Frontal cortex (tissue), 4 donors: Measurements from ENCODE around the gene TRIM54. TPM values are rescaled to one million over a fixed set of nuclear protein-coding genes. Genes with fewer than 3 reads are reported as not detected.
"Not testable (repeated sequence)": the region's sequence is repeated elsewhere in the genome, so short reads cannot be mapped to it uniquely, and the experiment has no call there.

Experiments
- DNase-seq, 2 donors: peaks; one replicate each; pipeline ENCODE4 v3.0.0; 2012; ENCODE audit warnings: low spot score in 2 of 2
- FAIRE-seq: peaks from 2 replicates; lab custom pipeline; 2012; peaks lifted over from hg19 to GRCh38; lab: Jason Lieb, UNC
- total RNA-seq: library from RNA; depleted of rRNA; stranded (reverse); fragments of >200 nt; gene quantifications from one replicate; pipeline ENCODE4 v1.2.3, GENCODE V29; 2014
- donor health status: control.
- donor health status: control.
- donor health status: control.

The TRIM54 gene
- total RNA-seq, 1 donor from 2014 or later = not detected

- DNase-seq = no peak
- FAIRE-seq = no peak
Observed at GRCh38 chr2:27351802-27352598, 69.8 kb downstream of the TRIM54 start.

- DNase-seq, FAIRE-seq: not testable (repeated sequence)
Observed at GRCh38 chr2:27353386-27353761, 71.1 kb downstream of the TRIM54 start.

DNA sequence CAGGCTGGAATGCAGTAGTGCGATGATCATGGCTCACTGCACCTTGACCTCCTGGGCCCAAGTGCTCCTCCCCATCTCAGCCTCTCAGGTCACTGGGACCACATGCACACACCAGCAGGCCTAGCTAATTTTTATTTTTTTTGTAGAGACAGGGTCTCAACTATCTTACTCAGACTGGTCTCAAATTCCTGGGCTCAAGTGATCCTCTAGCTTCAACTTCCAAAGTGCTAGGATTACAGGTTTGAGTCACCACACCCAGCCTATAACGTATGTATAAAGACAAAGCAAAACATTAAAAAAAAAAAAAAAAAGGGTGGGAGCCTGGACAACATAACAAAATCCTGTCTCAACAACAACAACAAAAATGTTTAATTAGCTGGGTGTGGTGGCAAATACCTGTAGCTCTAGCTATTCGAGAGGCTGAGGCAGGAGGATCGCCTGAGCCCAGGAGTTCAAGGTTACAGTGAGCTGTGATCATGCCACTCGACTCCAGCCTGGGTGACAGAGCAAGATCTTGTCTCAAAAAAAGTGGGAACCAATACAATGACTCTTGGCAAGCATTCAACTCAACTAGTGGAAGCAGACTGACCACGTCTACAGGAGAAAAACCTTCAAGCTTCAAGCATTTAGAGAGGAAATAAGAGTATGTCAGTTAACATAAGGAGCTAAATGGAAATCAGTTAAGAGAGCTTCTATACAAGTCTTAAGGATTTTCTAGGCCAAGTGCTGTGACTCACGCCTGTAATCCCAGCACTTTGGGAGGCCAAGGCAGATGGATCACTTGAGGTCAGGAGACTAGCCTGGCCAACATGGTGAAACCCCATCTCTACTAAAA lies 71.8 kb downstream of the TRIM54 start:
- FAIRE-seq (no peak), DNase-seq (no peak)

DNA sequence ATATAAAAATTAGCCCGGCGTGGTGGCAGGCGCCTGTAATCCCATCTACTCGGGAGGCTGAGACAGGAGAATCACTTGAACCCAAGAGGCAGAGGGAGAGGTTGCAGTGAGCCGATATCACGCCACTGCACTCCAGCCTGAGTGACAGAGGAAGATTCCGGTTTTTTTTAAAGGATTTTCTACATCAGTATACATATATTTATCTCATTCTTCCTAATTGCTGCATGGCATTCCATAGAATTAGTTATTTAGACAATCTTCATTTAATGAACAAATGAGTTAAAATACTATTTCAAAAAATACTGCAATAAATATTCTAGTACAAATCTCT lies 72.3 kb downstream of the TRIM54 start:
- DNase-seq (no peak), FAIRE-seq (no peak)

GRCh38 chr2:27356056-27356381 lies 73.8 kb downstream of the TRIM54 start:
- no peak for DNase-seq

DNA sequence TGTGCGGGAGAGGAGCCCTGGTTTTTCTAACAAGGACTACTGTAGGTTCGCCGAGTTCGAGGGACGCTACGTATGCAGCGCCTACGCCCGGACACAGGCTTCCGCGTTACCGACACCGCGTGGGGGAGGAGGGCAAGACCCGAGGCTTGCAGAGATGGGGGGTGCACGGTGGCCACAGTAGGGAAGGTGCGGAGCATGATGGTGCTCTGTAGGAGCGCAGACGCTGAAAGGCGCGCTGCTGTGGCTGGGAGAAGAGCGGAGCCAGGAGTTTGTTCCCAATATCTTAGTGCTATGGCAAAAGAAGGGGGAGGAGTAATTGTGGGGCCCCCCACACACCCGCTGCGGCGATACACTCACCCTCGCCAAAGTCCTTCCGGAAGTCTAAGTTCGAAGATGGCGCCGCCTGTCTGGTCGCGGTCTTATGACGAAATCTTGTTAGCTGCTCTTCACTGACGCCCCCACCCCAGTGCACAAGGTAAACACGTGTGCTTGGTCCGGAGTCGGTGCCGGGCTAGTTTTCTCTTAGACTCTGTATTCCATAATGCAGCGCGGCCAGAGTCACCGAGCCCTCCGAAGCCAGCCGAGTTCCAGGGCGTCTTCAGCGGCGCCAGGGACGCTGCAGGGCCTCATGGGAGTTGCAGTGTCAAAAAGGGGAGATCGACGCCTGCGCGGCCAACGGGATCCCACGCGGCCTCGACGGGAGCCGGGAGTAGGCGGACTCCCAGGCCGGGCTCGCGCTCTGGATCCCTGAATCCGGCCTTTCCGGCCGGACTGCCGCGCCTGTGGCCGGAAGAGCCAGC lies 74.4 kb downstream of the TRIM54 start, which contains the start of gene GTF3C2:
GTF3C2 (minus strand) TSS at position 383 of the 800 bp plus-strand sequence. CDS start 13,210 bp downstream, outside the sequence.
- FAIRE-seq (no peak), DNase-seq (peak; percentile 85 to 91)

More at GRCh38 chr2:27356056-27356381, 73.8 kb downstream of the TRIM54 start:
- no peak for FAIRE-seq

Other genes with a start within 250 kb of the TRIM54 start
- gene TMEM214, start 249.5 kb upstream of the TRIM54 start, total RNA-seq = 7.7 TPM
- 13.5 TPM for gene AGBL5, start 230.8 kb upstream of the TRIM54 start, total RNA-seq
- 163 TPM for gene OST4, start 210.8 kb upstream of the TRIM54 start, total RNA-seq
- 4.1 TPM for gene EMILIN1, start 203.8 kb upstream of the TRIM54 start, total RNA-seq
- 4.9 TPM for gene KHK, start 195.7 kb upstream of the TRIM54 start, total RNA-seq
- gene CGREF1, start 163.3 kb upstream of the TRIM54 start, total RNA-seq = 18.3 TPM
- gene ABHD1, start 158.6 kb upstream of the TRIM54 start, total RNA-seq = 0.41 TPM
- gene PREB, start 147.8 kb upstream of the TRIM54 start, total RNA-seq = 20.8 TPM
- not detected for gene PRR30, start 143.0 kb upstream of the TRIM54 start, total RNA-seq
- gene TCF23, start 133.4 kb upstream of the TRIM54 start, total RNA-seq = not detected
- 37.5 TPM for gene ATRAID, start 70.4 kb upstream of the TRIM54 start, total RNA-seq
- 17.1 TPM for gene SLC5A6, start 70.2 kb upstream of the TRIM54 start, total RNA-seq
- gene CAD, start 65.1 kb upstream of the TRIM54 start, total RNA-seq = 13.9 TPM
- gene SLC30A3, start 19.4 kb upstream of the TRIM54 start, total RNA-seq = 0.82 TPM
- not detected for gene DNAJC5G, start 7.0 kb upstream of the TRIM54 start, total RNA-seq
- gene UCN, start 26.0 kb downstream of the TRIM54 start, total RNA-seq = 1.2 TPM
- 41.6 TPM for gene MPV17, start 40.7 kb downstream of the TRIM54 start, total RNA-seq
- 37.5 TPM for gene GTF3C2, start 74.3 kb downstream of the TRIM54 start, total RNA-seq
- gene EIF2B4, start 87.9 kb downstream of the TRIM54 start, total RNA-seq = 16.7 TPM
- gene SNX17, start 88.2 kb downstream of the TRIM54 start, total RNA-seq = 47.7 TPM
- 12.6 TPM for gene ZNF513, start 98.3 kb downstream of the TRIM54 start, total RNA-seq
- 72.2 TPM for gene PPM1G, start 127.2 kb downstream of the TRIM54 start, total RNA-seq
- gene NRBP1, start 146.2 kb downstream of the TRIM54 start, total RNA-seq = 68.9 TPM
- not detected for gene KRTCAP3, start 160.0 kb downstream of the TRIM54 start, total RNA-seq
- gene IFT172, start 207.3 kb downstream of the TRIM54 start, total RNA-seq = 36.3 TPM
- gene FNDC4, start 212.8 kb downstream of the TRIM54 start, total RNA-seq = 45.7 TPM
- 1.6 TPM for gene GCKR, start 214.4 kb downstream of the TRIM54 start, total RNA-seq